CD4-positive, alpha-beta memory T cell (primary cell): Measurements from ENCODE around the gene NEIL3. TPM values are rescaled to one million over a fixed set of nuclear protein-coding genes. Genes with fewer than 3 reads are reported as not detected.

ENCODE experiments used
- CTCF ChIA-PET: fragments of 350-600 bp; sonication (Branson Sonifier 250); formaldehyde crosslinking; loops from one replicate; lab custom pipeline; 2021; ENCODE audit warnings: inconsistent platforms; ENCODE audit not compliant: partially characterized antibody; lab: Charles Lee
- POLR2A ChIA-PET: fragments of 350-600 bp; sonication (Branson Sonifier 250); formaldehyde crosslinking; loops from one replicate; lab custom pipeline; 2021; ENCODE audit not compliant: partially characterized antibody; lab: Charles Lee
- DNase-seq, 5 donors: peaks; one replicate each; pipeline versions ENCODE4 v3.0.0 to v3.0.0-alpha.2; 2020 to 2022; ENCODE audit warnings: mixed read lengths in 1 of 5
- H3K27ac ChIP-seq: one replicate; pipeline ENCODE4 v1.7.0; 2013; ENCODE audit warnings: low read depth, low read length
- H3K27me3 ChIP-seq: 2 replicates; pipeline ENCODE4 v1.7.0; 2013; ENCODE audit warnings: mild to moderate bottlenecking, low read length, moderate library complexity; ENCODE audit not compliant: insufficient read depth
- H3K36me3 ChIP-seq: 2 replicates; pipeline ENCODE4 v1.7.0; 2013; ENCODE audit warnings: mild to moderate bottlenecking, low read length, moderate library complexity; ENCODE audit not compliant: insufficient read depth
- H3K4me1 ChIP-seq: 2 replicates; pipeline ENCODE4 v1.7.0; 2013; ENCODE audit warnings: mild to moderate bottlenecking, low read length, moderate library complexity; ENCODE audit not compliant: insufficient read depth
- H3K4me3 ChIP-seq, 2 donors: one replicate each; pipeline ENCODE4 v1.7.0; 2013; ENCODE audit warnings: low read length in 2 of 2, mild to moderate bottlenecking in 1 of 2
- H3K9me3 ChIP-seq, 2 donors: one replicate each; pipeline ENCODE4 v1.7.0; 2013; ENCODE audit warnings: low read length in 2 of 2, control low read depth in 1 of 2; ENCODE audit not compliant: control insufficient read depth in 1 of 2
- H3K27ac Mint-ChIP-seq, 7 donors: one replicate each; pipeline ENCODE4 v1.8.0; 2020 to 2021; ENCODE audit warnings: mixed read lengths in 7 of 7, mild to moderate bottlenecking in 6 of 7, inconsistent platforms in 3 of 7, moderate library complexity in 3 of 7
- H3K27me3 Mint-ChIP-seq, 2 donors: one replicate each; pipeline ENCODE4 v1.8.0; 2020 to 2021; ENCODE audit warnings: mixed read lengths in 2 of 2
- H3K36me3 Mint-ChIP-seq, 2 donors: one replicate each; pipeline ENCODE4 v1.8.0; 2020 to 2021; ENCODE audit warnings: mixed read lengths in 2 of 2, inconsistent platforms in 1 of 2, mild to moderate bottlenecking in 1 of 2
- H3K4me1 Mint-ChIP-seq, 4 donors: one replicate each; pipeline ENCODE4 v1.8.0; 2020 to 2021; ENCODE audit warnings: mixed read lengths in 4 of 4, mild to moderate bottlenecking in 1 of 4
- H3K4me3 Mint-ChIP-seq, 8 donors: one replicate each; pipeline ENCODE4 v1.8.0; 2020 to 2021; ENCODE audit warnings: mixed read lengths in 8 of 8, mild to moderate bottlenecking in 7 of 8, moderate library complexity in 6 of 8, inconsistent platforms in 3 of 8
- H3K9me3 Mint-ChIP-seq, 8 donors: one replicate each; pipeline ENCODE4 v1.8.0; 2020 to 2021; ENCODE audit warnings: mixed read lengths in 8 of 8, mild to moderate bottlenecking in 5 of 8, inconsistent platforms in 3 of 8, moderate library complexity in 1 of 8
- intact Hi-C: fragments of 100-400 bp; cut with micrococcal nuclease; formaldehyde crosslinking; loops from one replicate; pipeline ENCODE4 v1.15.1; 2023
- polyA plus RNA-seq, 2 donors: library from polyadenylated mRNA; unstranded; fragments of 300-500 nt; fragmentation: Illumina TruSeq; gene quantifications; one replicate each; pipeline ENCODE4 v1.2.3, GENCODE V29; 2021
- total RNA-seq, 2 experiments: library from RNA; stranded (reverse); gene quantifications; one replicate each; pipeline ENCODE4 v1.2.3, GENCODE V29; 2021

The NEIL3 gene
- total and polyA plus RNA-seq, 4 experiments from 2014 or later: 0.10 to 0.17 (median 0.15) TPM; not detected in 1

DNA sequence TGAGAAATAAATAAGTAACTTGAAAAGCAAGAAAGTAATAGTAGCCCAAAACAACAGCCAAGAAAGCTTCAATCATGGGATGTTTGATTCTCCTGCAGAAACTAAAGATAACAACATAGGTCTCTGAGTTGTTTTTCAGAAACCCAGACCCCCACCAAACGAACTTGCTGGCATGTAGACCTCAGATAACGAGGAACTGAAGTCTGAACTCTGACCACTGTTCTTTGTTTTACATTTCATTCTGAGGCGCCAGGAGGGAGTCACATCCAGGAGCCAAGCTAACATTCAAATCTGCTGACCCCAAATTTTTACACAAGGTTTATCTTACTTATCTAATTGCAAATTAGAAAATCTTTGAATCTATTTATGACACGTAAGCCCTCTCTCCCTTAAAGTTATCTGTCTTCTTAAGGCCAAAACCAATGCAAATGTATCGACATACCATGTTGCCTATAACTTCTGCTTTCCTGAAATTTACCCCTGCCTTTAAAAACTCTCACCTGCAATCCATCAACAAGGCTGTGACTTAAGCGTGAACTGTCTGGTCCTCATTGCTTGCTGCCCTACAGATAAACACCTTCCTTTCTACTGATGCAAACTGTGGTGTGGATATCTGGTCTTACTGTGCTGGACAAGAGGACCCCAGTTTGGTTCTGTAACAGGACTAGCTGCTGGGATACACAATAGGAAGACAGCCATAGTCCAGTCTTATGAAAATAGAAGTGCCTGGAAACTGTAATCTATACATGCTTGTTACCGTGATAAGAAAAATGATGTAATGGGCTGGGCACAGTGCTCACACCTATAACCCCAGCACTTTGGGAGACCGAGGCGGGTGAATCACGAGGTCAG is 37.5 kb upstream of the NEIL3 start:
- Histone ChIP-seq H3K27ac (no peak overlapping the region), H3K36me3 (no peaks in the 10 kb centered on the region), H3K4me3 (no peak overlapping the region), H3K4me1 (no peaks in the 10 kb centered on the region), H3K27me3 (no peaks in the 10 kb centered on the region), H3K9me3 (no peaks in the 10 kb centered on the region)
- H3K36me3 Mint-ChIP-seq: no peaks in the 10 kb centered on the region
- no peak for DNase-seq
- peak overlapping the region in 1 of 7 donors; percentile 32 for H3K27ac Mint-ChIP-seq
- intact Hi-C loops: no loop called here
- peaks cover 0 to 3% (median 0%) of the 10 kb centered on the region in 8 donors for H3K9me3 Mint-ChIP-seq
- ChIA-PET CTCF (no interaction called here), POLR2A (no interaction called here)
- no peaks in the 10 kb centered on the region for H3K4me1 Mint-ChIP-seq
- peaks cover 0 to 2% of the 10 kb centered on the region in 2 donors for H3K27me3 Mint-ChIP-seq
- no peak overlapping the region for H3K4me3 Mint-ChIP-seq

DNA sequence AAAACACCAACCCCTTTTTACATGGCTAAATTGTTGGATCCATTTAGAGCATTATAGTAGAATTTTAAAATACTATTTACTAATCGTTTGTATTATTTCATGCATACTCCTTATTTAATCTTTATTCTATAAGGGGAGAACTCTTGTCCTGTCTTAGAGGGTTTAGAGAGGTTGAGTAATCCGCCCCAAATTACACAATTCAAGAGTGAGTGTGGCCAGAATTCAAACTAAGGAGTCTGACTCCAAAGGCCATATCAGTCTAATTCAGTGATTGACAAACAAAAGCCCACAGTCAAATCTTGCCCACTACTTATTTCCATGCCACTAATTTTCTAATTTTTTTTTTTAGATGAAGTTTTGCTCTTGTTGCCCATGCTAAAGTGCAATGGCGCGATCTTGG is 33.7 kb upstream of the NEIL3 start:
- no peak for DNase-seq
- Mint-ChIP-seq H3K9me3 (peaks cover 0 to 3% (median 0%) of the 10 kb centered on the region in 8 donors), H3K27ac (no peak overlapping the region), H3K27me3 (no peaks in the 10 kb centered on the region), H3K4me3 (no peak overlapping the region), H3K36me3 (no peaks in the 10 kb centered on the region), H3K4me1 (no peaks in the 10 kb centered on the region)
- Histone ChIP-seq H3K4me3 (no peak overlapping the region), H3K9me3 (no peaks in the 10 kb centered on the region), H3K27me3 (no peaks in the 10 kb centered on the region), H3K27ac (no peak overlapping the region), H3K4me1 (no peaks in the 10 kb centered on the region), H3K36me3 (no peaks in the 10 kb centered on the region)
- ChIA-PET POLR2A (no interaction called here), CTCF (no interaction called here)
- intact Hi-C loops: no loop called here

DNA sequence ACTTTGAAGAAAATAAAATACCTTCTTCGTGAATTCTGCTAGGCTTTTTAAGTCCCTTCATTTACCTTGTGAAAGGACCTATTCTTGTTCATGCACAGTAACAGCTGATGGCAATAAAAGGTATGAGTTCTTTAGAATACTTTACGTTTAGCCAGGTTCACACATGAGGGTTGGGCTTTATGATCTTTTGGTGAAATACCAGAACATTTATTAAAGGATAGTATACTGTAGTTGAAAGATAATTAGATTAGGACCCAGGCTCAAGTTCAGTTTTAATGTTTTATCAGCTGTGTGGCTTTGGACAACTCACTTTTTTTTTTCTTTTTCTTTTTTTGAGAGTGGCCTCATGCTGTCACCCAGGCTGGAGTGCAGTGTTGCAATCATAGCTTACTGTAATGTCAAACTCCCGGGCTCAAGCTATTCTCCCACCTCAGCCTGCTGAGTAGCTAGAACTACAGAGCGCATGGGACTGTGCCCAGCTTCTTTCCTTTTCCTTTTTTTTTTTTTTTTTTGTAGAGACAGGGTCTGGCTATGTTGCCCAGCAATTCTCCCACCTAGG is 28.2 kb upstream of the NEIL3 start:
- Histone ChIP-seq H3K4me1 (no peaks in the 10 kb centered on the region), H3K4me3 (no peak overlapping the region), H3K27me3 (no peaks in the 10 kb centered on the region), H3K36me3 (no peaks in the 10 kb centered on the region), H3K9me3 (no peaks in the 10 kb centered on the region), H3K27ac (no peak overlapping the region)
- Mint-ChIP-seq H3K4me3 (no peak overlapping the region), H3K27me3 (no peaks in the 10 kb centered on the region), H3K4me1 (peaks cover 0 to 2% (median under 1%) of the 10 kb centered on the region in 4 donors), H3K36me3 (no peaks in the 10 kb centered on the region), H3K9me3 (peaks cover 0 to 3% (median 0%) of the 10 kb centered on the region in 8 donors), H3K27ac (no peak overlapping the region)
- ChIA-PET CTCF (interaction anchor here (1.0 kb wide), 1 partner anchor 39 kb away, joined by 3 read pairs; no protein-coding TSS in a partner anchor), POLR2A (interaction anchor here (1.0 kb wide), 1 partner anchor 58 kb away, joined by 3 read pairs; no protein-coding TSS in a partner anchor)
- intact Hi-C loops: no loop called here
- no peak for DNase-seq

DNA sequence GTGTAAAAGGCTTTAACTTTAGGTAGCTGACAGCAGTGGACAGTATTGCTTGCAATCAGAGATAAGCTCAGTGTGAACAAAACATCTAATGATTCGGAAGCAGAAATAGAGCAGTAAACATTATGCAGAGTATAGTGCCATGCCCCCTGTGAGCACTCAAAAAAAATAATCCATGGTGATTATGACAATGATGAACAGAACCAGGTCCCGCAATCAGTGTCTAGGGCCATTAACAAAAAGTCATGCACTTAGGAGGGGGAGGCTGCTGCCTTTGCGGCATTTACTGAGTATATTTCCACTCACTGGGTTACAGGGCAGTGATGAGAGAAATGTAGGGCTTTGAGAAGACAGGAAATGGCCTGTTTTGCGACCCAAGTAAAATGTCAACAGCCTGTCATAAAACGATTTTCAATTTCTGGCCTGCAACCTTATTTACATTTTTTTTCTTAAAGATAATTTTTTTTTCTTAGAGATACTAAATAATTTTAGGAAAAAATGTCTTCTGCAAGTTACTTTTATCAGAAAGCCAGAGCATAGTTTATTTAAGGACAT is 27.3 kb upstream of the NEIL3 start:
- intact Hi-C loops: no loop called here
- H3K36me3 ChIP-seq: no peaks in the 10 kb centered on the region
- Mint-ChIP-seq H3K4me1 (peaks cover 0 to 2% (median under 1%) of the 10 kb centered on the region in 4 donors), H3K9me3 (no peaks in the 10 kb centered on the region), H3K27ac (no peak overlapping the region), H3K4me3 (no peak overlapping the region), H3K36me3 (no peaks in the 10 kb centered on the region), H3K27me3 (no peaks in the 10 kb centered on the region)
- ChIA-PET CTCF (interaction anchor here (1.0 kb wide), 1 partner anchor 38 kb away, joined by 3 read pairs; no protein-coding TSS in a partner anchor), POLR2A (interaction anchor here (1.0 kb wide), 1 partner anchor 57 kb away, joined by 3 read pairs; no protein-coding TSS in a partner anchor)
- no peak overlapping the region for H3K27ac ChIP-seq
- no peak for DNase-seq
- H3K4me1 ChIP-seq: no peaks in the 10 kb centered on the region
- no peaks in the 10 kb centered on the region for H3K27me3 ChIP-seq
- H3K4me3 ChIP-seq: no peak overlapping the region
- no peaks in the 10 kb centered on the region for H3K9me3 ChIP-seq

DNA sequence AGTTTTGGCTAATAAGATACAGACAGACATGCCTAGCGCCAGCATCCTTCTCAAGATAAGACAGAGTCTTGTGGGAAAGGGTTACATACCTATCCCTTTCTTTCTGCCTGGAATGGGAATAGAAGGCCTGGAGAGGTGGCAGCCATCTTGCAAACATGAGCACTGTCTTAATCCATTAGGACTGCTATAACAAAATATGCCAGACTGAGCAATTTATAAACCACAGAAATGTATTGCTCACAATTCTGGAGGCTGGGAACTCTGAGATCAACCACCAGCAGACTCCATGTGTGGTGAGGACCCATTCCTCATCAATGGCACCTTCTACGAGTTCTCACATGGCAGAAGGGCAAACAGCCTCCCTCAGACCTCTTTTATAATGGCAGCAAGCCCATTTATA is 26.5 kb upstream of the NEIL3 start:
- Mint-ChIP-seq H3K4me1 (peaks cover 0 to 2% (median under 1%) of the 10 kb centered on the region in 4 donors), H3K9me3 (no peaks in the 10 kb centered on the region), H3K27ac (peak overlapping the region in 1 of 7 donors; percentile 18), H3K36me3 (no peaks in the 10 kb centered on the region), H3K4me3 (no peak overlapping the region), H3K27me3 (no peaks in the 10 kb centered on the region)
- no peaks in the 10 kb centered on the region for H3K27me3 ChIP-seq
- no peak overlapping the region for H3K27ac ChIP-seq
- H3K4me1 ChIP-seq: no peaks in the 10 kb centered on the region
- no peak for DNase-seq
- ChIA-PET CTCF (no interaction called here), POLR2A (no interaction called here)
- no peak overlapping the region for H3K4me3 ChIP-seq
- H3K9me3 ChIP-seq: no peaks in the 10 kb centered on the region
- no peaks in the 10 kb centered on the region for H3K36me3 ChIP-seq
- intact Hi-C loops: no loop called here

DNA sequence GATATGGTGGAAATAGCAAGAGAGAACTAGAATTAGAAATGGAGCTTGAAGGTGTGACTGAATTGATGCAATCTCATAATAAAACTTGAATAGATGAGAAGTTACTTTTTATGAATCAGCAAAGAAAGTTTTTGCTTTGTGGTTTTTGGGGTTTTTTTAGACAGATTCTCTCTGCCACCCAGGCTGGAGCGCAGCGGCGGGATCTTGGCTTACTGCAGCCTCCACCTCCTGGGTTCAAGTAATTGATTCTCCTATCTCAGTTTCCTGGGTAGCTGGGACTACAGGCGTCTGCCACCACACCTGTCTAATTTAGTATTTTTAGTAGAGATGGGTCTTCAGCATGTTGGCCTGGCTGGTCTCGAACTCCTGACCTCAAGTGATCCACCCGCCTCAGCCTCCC is 23.7 kb upstream of the NEIL3 start:
- Histone ChIP-seq H3K36me3 (no peaks in the 10 kb centered on the region), H3K4me1 (no peaks in the 10 kb centered on the region), H3K27me3 (no peaks in the 10 kb centered on the region), H3K27ac (no peak overlapping the region), H3K9me3 (no peaks in the 10 kb centered on the region), H3K4me3 (no peak overlapping the region)
- intact Hi-C loops: no loop called here
- no peak for DNase-seq
- Mint-ChIP-seq H3K27ac (no peak overlapping the region), H3K36me3 (no peaks in the 10 kb centered on the region), H3K4me3 (no peak overlapping the region), H3K9me3 (no peaks in the 10 kb centered on the region), H3K4me1 (peaks cover 0 to 2% (median under 1%) of the 10 kb centered on the region in 4 donors), H3K27me3 (no peaks in the 10 kb centered on the region)
- ChIA-PET CTCF (interaction anchor here (0.7 kb wide), 1 partner anchor 58 kb away, joined by 3 read pairs; no protein-coding TSS in a partner anchor), POLR2A (interaction anchor here (0.6 kb wide), 1 partner anchor 154 kb away, joined by 4 read pairs; no protein-coding TSS in a partner anchor)

DNA sequence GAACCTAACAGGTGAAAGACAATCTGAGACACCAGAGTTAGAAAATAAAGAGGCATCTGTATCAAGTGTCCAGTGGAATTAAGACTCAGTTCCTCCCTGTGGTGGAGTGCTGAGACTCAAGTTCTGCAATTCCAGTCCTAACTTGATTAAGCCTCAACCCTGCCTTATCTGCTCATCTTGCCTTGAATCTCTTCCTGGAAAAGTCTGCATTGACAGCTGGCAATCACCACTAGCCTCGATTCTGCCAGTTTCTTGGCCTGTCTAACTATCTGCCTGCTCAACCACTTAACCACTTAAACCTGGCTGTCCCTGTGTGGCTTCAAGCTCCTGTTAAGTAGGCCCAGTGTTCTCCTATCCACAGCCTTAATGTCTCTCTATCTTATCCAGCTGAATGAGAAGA is 22.4 kb upstream of the NEIL3 start:
- POLR2A ChIA-PET: no interaction called here
- Mint-ChIP-seq H3K9me3 (no peaks in the 10 kb centered on the region), H3K4me1 (peaks cover 0 to 2% (median under 1%) of the 10 kb centered on the region in 4 donors), H3K36me3 (no peaks in the 10 kb centered on the region), H3K27me3 (no peaks in the 10 kb centered on the region), H3K27ac (no peak overlapping the region), H3K4me3 (no peak overlapping the region)
- no peaks in the 10 kb centered on the region for H3K9me3 ChIP-seq
- H3K36me3 ChIP-seq: no peaks in the 10 kb centered on the region
- CTCF ChIA-PET: no interaction called here
- H3K4me3 ChIP-seq: no peak overlapping the region
- H3K27me3 ChIP-seq: no peaks in the 10 kb centered on the region
- no peaks in the 10 kb centered on the region for H3K4me1 ChIP-seq
- no peak overlapping the region for H3K27ac ChIP-seq
- no peak for DNase-seq
- intact Hi-C loops: no loop called here
